Raji (cell line): Measurements from ENCODE around the gene PDP2.

Source experiments
- POLR2A ChIP-seq: IDR thresholded peaks from 2 replicates; pipeline ENCODE4 v1.6.1; 2011; ENCODE audit warnings: low read depth, low read length, control low read depth; ENCODE audit not compliant: insufficient read depth

PDP2 gene

GRCh38 chr16:66891797-66892196 lies 11.5 kb downstream of the PDP2 start:
- no peak for TF ChIP-seq POLR2A

- no peak for TF ChIP-seq POLR2A
These were observed 13.7 kb downstream of the PDP2 start for GRCh38 chr16:66894055-66894454.

- no peak for TF ChIP-seq POLR2A
These were observed 14.8 kb downstream of the PDP2 start for GRCh38 chr16:66894948-66895688.

- no peak for TF ChIP-seq POLR2A
These were observed 15.3 kb downstream of the PDP2 start for GRCh38 chr16:66895689-66895979.

- no peak for TF ChIP-seq POLR2A
These were observed 15.7 kb downstream of the PDP2 start for GRCh38 chr16:66895999-66896398.

- no peak for TF ChIP-seq POLR2A
These were observed 17.9 kb downstream of the PDP2 start for GRCh38 chr16:66898207-66898606.

GRCh38 chr16:66898933-66899309 lies 18.6 kb downstream of the PDP2 start:
- no peak for TF ChIP-seq POLR2A

GRCh38 chr16:66899310-66899944 lies 19.1 kb downstream of the PDP2 start:
- TF ChIP-seq POLR2A = no peak

GRCh38 chr16:66899945-66900710 lies 19.8 kb downstream of the PDP2 start:
- TF ChIP-seq POLR2A = no peak

- no peak for TF ChIP-seq POLR2A
These were observed 20.6 kb downstream of the PDP2 start for GRCh38 chr16:66900721-66901441.

GRCh38 chr16:66901626-66902025 lies 21.3 kb downstream of the PDP2 start:
- no peak for TF ChIP-seq POLR2A

- no peak for TF ChIP-seq POLR2A
These were observed 22.6 kb downstream of the PDP2 start for GRCh38 chr16:66902648-66903543.

GRCh38 chr16:66903544-66904427 lies 23.5 kb downstream of the PDP2 start:
- no peak for TF ChIP-seq POLR2A

GRCh38 chr16:66904428-66904845 lies 24.1 kb downstream of the PDP2 start:
- no peak for TF ChIP-seq POLR2A
